Smooth muscle cell (in vitro differentiated cells): Measurements from ENCODE around the gene EEF1G. TPM values are rescaled to one million over a fixed set of nuclear protein-coding genes. Genes with fewer than 3 reads are reported as not detected.

Experiments
- DNase-seq: peaks from one replicate; lab custom pipeline; 2025; ENCODE audit not compliant: unreplicated experiment; lab: John Stamatoyannopoulos, UW
- H2AFZ ChIP-seq: fragments of 200-600 bp; sonication (generic); 2 replicates; pipeline ENCODE4 v1.6.0; 2016; ENCODE audit warnings: antibody characterized with exemption, low read depth, mild to moderate bottlenecking
- H3F3A ChIP-seq: fragments of 200-600 bp; sonication (generic); 2 replicates; pipeline ENCODE4 v1.6.0; 2017; ENCODE audit warnings: antibody characterized with exemption, low read depth
- H3K27ac ChIP-seq: fragments of 200-600 bp; sonication (generic); 2 replicates; pipeline ENCODE4 v1.5.1; 2016; ENCODE audit warnings: low read depth, mild to moderate bottlenecking
- H3K27me3 ChIP-seq: fragments of 200-600 bp; sonication (generic); 2 replicates; pipeline ENCODE4 v1.6.1; 2016; ENCODE audit warnings: low read depth, mild to moderate bottlenecking
- H3K36me3 ChIP-seq: fragments of 200-600 bp; sonication (generic); 2 replicates; pipeline ENCODE4 v1.5.1; 2016; ENCODE audit warnings: low read depth
- H3K4me1 ChIP-seq: fragments of 200-600 bp; sonication (generic); 2 replicates; pipeline ENCODE4 v1.5.1; 2016; ENCODE audit warnings: low read depth
- H3K4me2 ChIP-seq: fragments of 200-600 bp; sonication (generic); 2 replicates; pipeline ENCODE4 v1.6.0; 2016; ENCODE audit warnings: mild to moderate bottlenecking
- H3K4me3 ChIP-seq: fragments of 200-600 bp; sonication (generic); 2 replicates; pipeline ENCODE4 v1.5.1; 2016; ENCODE audit warnings: mild to moderate bottlenecking
- H3K79me2 ChIP-seq: fragments of 200-600 bp; sonication (generic); 2 replicates; pipeline ENCODE4 v1.6.0; 2016; ENCODE audit warnings: low read depth, mild to moderate bottlenecking
- H3K9ac ChIP-seq: fragments of 200-600 bp; sonication (generic); 2 replicates; pipeline ENCODE4 v1.6.0; 2016; ENCODE audit warnings: low read depth
- H3K9me3 ChIP-seq: fragments of 200-600 bp; sonication (generic); replicated peaks from 2 replicates; pipeline ENCODE4 v1.5.1; 2016; ENCODE audit warnings: low read depth
- H4K20me1 ChIP-seq: fragments of 200-600 bp; sonication (generic); 2 replicates; pipeline ENCODE4 v1.6.0; 2016; ENCODE audit warnings: low read depth
- CTCF ChIP-seq: fragments of 200-600 bp; sonication (generic); IDR thresholded peaks from 2 replicates; pipeline ENCODE4 v1.5.1; 2017; ENCODE audit warnings: borderline replicate concordance, mild to moderate bottlenecking, antibody characterized with exemption; ENCODE audit not compliant: insufficient read depth, poor library complexity, severe bottlenecking
- WGBS: methylation state at CpG from one replicate; pipeline ENCODE4 v1.1.7; 2016; ENCODE audit warnings: low lambda C conversion rate; 5-methylcytosine and 5-hydroxymethylcytosine counted together
- polyA plus RNA-seq: library from polyadenylated mRNA; unstranded; fragments of >200 nt; fragmentation: Nextera tagmentation; extraction: Ambion mirVana; gene quantifications from 2 replicates; pipeline ENCODE4 v1.2.1, GENCODE V29; 2016
- total RNA-seq: library from RNA; depleted of rRNA; stranded (reverse); fragments of >200 nt; gene quantifications from 2 replicates; pipeline ENCODE4 v1.2.3, GENCODE V29; 2014

The EEF1G gene
- total and polyA plus RNA-seq, 2 experiments from 2014 or later: 433 to 773 TPM

DNA sequence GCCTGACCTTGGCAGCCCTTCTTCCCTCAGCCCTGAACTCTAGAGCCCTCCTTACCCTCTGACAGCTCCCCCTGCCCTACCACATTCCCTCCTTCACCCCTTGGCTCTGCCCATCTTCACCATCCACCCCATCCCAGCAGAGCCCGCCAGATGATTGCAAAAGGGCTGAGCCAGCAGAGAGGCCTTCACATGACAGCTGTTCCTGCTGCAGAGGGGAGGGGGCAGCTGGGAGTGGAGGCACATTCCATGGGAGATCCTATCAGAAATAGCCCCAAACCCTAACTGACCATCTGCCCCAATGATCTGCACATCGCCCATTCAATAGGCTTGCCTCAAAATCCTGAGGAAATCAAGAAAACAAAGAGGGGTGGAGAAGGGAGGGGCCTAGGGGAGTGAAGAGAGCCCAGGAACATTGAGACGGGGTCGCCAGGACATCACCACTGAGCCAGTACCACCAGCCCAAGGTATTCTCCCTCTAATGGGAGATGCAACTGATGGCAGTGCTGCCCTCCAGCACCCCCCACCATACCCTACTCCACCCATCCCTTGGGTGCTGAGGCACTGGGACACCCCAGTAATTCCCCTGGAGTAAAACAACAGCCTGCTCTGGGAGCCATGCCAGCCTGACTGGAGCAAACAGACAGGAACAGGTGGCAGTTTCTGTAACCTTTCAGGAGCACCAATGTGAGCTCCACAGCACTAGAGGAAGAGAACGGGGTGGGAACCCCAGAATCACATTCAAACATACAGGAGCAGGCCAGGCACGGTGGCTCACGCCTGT lies 19.1 kb downstream of the EEF1G start:
- H3K4me3 ChIP-seq: no peak overlapping the region
- no peak overlapping the region for H2AFZ ChIP-seq
- H3K9me3 ChIP-seq: no peaks in the 10 kb centered on the region
- TF ChIP-seq CTCF: no peak
- H3K9ac ChIP-seq: peak overlapping the region; percentile 21
- peaks cover 48% of the 10 kb centered on the region for H3K4me1 ChIP-seq
- peaks cover 44% of the 10 kb centered on the region for H3F3A ChIP-seq
- H3K79me2 ChIP-seq: peaks cover 7% of the 10 kb centered on the region
- H3K36me3 ChIP-seq: no peaks in the 10 kb centered on the region
- no peaks in the 10 kb centered on the region for H3K27me3 ChIP-seq
- peak overlapping the region; percentile 98 for H3K27ac ChIP-seq
- peak overlapping the region; percentile 81 for H3K4me2 ChIP-seq
- H4K20me1 ChIP-seq: peaks cover 19% of the 10 kb centered on the region
- 82% methylated on average over 7 of the region's 7 CpGs for WGBS
- no peak for DNase-seq

GRCh38 chr11:62553839-62554361 lies 19.8 kb downstream of the EEF1G start:
- peak overlapping the region; percentile 28 for H3K4me3 ChIP-seq

DNA sequence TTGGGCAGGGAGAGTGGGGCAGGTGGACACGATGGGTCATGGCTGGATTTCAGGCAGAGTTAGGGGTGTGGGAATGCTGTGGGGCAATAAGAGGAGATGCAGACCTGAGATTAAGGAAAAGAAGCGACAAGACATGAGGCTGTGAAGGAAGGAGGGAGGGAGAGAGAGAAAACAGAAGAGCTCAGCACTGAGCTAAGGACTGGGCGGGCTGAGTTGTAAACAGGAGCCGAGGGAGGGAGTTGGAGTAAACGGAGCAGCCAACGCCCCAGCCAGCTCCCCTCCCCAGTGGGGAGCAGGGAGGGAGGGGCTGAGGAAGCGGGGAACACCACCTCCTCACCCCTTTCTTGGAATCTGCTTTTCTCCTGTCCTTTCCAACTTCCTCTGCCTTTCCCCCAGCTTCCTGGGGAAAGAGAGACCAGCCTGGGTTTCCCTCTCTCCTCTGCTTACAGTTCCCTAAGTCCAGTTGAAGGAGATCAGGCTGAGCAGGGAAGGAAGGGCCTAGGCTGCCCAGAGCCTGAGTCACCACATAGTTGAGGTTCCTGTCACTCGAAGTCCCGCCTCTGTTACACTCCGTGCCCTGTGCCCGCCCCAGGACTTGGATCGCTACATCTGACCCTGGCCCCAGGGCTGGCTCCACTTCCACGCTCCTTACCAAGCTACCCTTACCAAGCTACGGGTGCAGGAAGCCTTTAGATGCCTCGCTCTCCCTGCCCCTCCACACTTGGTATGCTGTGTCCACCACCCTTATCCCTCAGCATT lies 20.4 kb downstream of the EEF1G start:
- WGBS: 4% methylated on average over 13 of the region's 15 CpGs
- Histone ChIP-seq H2AFZ (no peak overlapping the region), H4K20me1 (peaks cover 13% of the 10 kb centered on the region)

More at GRCh38 chr11:62553839-62554361, 19.8 kb downstream of the EEF1G start:
- Histone ChIP-seq H4K20me1 (peaks cover 14% of the 10 kb centered on the region), H3K4me1 (peaks cover 48% of the 10 kb centered on the region), H3K27ac (peak overlapping the region; percentile 98), H3K4me2 (peak overlapping the region; percentile 81), H3K79me2 (no peaks in the 10 kb centered on the region), H3F3A (peaks cover 37% of the 10 kb centered on the region), H3K9me3 (no peaks in the 10 kb centered on the region), H3K9ac (peak overlapping the region; percentile 86), H3K27me3 (no peaks in the 10 kb centered on the region), H2AFZ (no peak overlapping the region), H3K36me3 (no peaks in the 10 kb centered on the region)
- DNase-seq: no peak
- WGBS: 34% methylated on average over 8 of the region's 8 CpGs
- no peak for TF ChIP-seq CTCF

More for the DNA sequence above, 20.4 kb downstream of the EEF1G start:
- Histone ChIP-seq H3K9me3 (no peaks in the 10 kb centered on the region), H3K27me3 (no peaks in the 10 kb centered on the region), H3K79me2 (no peaks in the 10 kb centered on the region), H3K4me2 (peak overlapping the region; percentile 81), H3K4me3 (peak overlapping the region; percentile 28), H3K9ac (peak overlapping the region; percentile 86), H3K4me1 (peaks cover 48% of the 10 kb centered on the region), H3K27ac (peak overlapping the region; percentile 98), H3K36me3 (no peaks in the 10 kb centered on the region), H3F3A (peaks cover 32% of the 10 kb centered on the region)
- TF ChIP-seq CTCF: no peak
- DNase-seq: peak; percentile 64
